Stomach (tissue), 9 donors: Measurements from ENCODE around the gene HELZ. TPM values are rescaled to one million over a fixed set of nuclear protein-coding genes. Genes with fewer than 3 reads are reported as not detected.

Experiments
- DNase-seq, 2 donors: peaks; one replicate each; pipeline versions ENCODE4 v3.0.0 to v3.0.0-alpha.2; 2013 to 2019
- H3K27ac ChIP-seq, 5 donors: fragments of 200-600 bp in 4 of 5; sonication (generic) in 4 of 5; one replicate each; pipeline ENCODE4 v1.5.1; 2013 to 2019; ENCODE audit warnings: mild to moderate bottlenecking in 1 of 5, moderate library complexity in 1 of 5
- H3K27me3 ChIP-seq, 3 donors: fragments of 200-600 bp; sonication (generic); one replicate each; pipeline ENCODE4 v1.5.1; 2017 to 2019; ENCODE audit warnings: mixed run types in 1 of 3
- H3K36me3 ChIP-seq, 4 donors: fragments of 200-600 bp; sonication (generic); 1 replicate in 3 of 4; 2 replicates in 1 of 4; pipeline ENCODE4 v1.5.1; 2016 to 2019
- H3K4me1 ChIP-seq, 4 donors: fragments of 200-600 bp; sonication (generic); one replicate each; pipeline ENCODE4 v1.5.1; 2016 to 2019
- H3K4me3 ChIP-seq, 4 donors: fragments of 200-600 bp; sonication (generic) in 3 of 4; one replicate each; pipeline ENCODE4 v1.5.1; 2016 to 2019; ENCODE audit warnings: mild to moderate bottlenecking in 1 of 4
- H3K9me3 ChIP-seq, 4 donors: fragments of 200-600 bp; sonication (generic); one replicate each; pipeline ENCODE4 v1.5.1; 2016 to 2019
- EP300 ChIP-seq: sonication (generic); formaldehyde crosslinking; IDR thresholded peaks from one replicate; pipeline ENCODE4 v1.6.1; 2017; ENCODE audit warnings: antibody characterized with exemption
- POLR2A ChIP-seq, 4 donors: fragments of 450-650 bp; IDR thresholded peaks; one replicate each; pipeline ENCODE4 v1.6.1; 2016; ENCODE audit warnings: antibody characterized with exemption in 4 of 4, control low read depth in 2 of 4, mild to moderate bottlenecking in 1 of 4, moderate library complexity in 1 of 4
- POLR2AphosphoS5 ChIP-seq, 3 donors: sonication (generic); formaldehyde crosslinking; IDR thresholded peaks; one replicate each; pipeline ENCODE4 v1.6.1; 2016; ENCODE audit warnings: antibody characterized with exemption in 3 of 3
- WGBS, 5 donors: extraction: QIAGEN DNeasy Blood & Tissue Kit in 3 of 5; methylation state at CpG; one replicate each; pipeline versions ENCODE4 v1.1.5 to v1.1.7; 2013 to 2018; 5-methylcytosine and 5-hydroxymethylcytosine counted together
- intact Hi-C: fragments of 100-400 bp; cut with DNase I; formaldehyde crosslinking; loops from one replicate; pipeline ENCODE4 v1.15.1; 2023; ENCODE audit warnings: low total_unique reads
- polyA plus RNA-seq, 3 donors: library from polyadenylated mRNA; stranded (reverse); fragments of 200-250 nt; gene quantifications; one replicate each; pipeline ENCODE4 v1.2.3, GENCODE V29; 2013
- total RNA-seq, 5 donors: library from RNA; depleted of rRNA; stranded (reverse); fragments of >200 nt; gene quantifications; one replicate each; pipeline versions ENCODE4 v1.1.0 to v1.2.3, GENCODE V29; 2014 to 2016
- TF ChIP-seq, protein P1 (sequence below), 7 experiments: fragments of 450-650 bp in 4 of 7; fragments of 200-600 bp in 3 of 7; sonication (generic) in 3 of 7; IDR thresholded peaks; one replicate each; pipeline ENCODE4 v1.5.1; 2016 to 2019; ENCODE audit warnings: antibody characterized with exemption in 7 of 7, control low read depth in 2 of 7, mild to moderate bottlenecking in 1 of 7
- donor health status: healthy with polysubstance abuse.
- donor health status: Bipolar disorder and iron deficiency.
- donor health status: healthy.

The HELZ gene
- total and polyA plus RNA-seq, 8 donors = 2.1 to 218 (median 40.4) TPM

GRCh38 chr17:67229109-67229955 is 15.7 kb downstream of the HELZ start:
- no peak for DNase-seq
- peaks cover 0 to 40% (median 15%) of the 10 kb centered on the region in 4 donors for H3K4me1 ChIP-seq
- H3K9me3 ChIP-seq = no peaks in the 10 kb centered on the region
- no peak for TF ChIP-seq POLR2AphosphoS5 (IDR thresholded peaks at IDR 0.05)
- TF ChIP-seq, protein P1, sequence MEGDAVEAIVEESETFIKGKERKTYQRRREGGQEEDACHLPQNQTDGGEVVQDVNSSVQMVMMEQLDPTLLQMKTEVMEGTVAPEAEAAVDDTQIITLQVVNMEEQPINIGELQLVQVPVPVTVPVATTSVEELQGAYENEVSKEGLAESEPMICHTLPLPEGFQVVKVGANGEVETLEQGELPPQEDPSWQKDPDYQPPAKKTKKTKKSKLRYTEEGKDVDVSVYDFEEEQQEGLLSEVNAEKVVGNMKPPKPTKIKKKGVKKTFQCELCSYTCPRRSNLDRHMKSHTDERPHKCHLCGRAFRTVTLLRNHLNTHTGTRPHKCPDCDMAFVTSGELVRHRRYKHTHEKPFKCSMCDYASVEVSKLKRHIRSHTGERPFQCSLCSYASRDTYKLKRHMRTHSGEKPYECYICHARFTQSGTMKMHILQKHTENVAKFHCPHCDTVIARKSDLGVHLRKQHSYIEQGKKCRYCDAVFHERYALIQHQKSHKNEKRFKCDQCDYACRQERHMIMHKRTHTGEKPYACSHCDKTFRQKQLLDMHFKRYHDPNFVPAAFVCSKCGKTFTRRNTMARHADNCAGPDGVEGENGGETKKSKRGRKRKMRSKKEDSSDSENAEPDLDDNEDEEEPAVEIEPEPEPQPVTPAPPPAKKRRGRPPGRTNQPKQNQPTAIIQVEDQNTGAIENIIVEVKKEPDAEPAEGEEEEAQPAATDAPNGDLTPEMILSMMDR (IDR thresholded peaks at IDR 0.05) = no peak
- TF ChIP-seq POLR2A (IDR thresholded peaks at IDR 0.05) = no peak
- TF ChIP-seq EP300 = no peak
- no peak overlapping the region for H3K4me3 ChIP-seq
- no peaks in the 10 kb centered on the region for H3K27me3 ChIP-seq
- 65 to 84% (median 74%) methylated on average over 5 of the region's 5 CpGs for WGBS, 5 donors
- intact Hi-C loops = no loop called here
- no peak overlapping the region for H3K27ac ChIP-seq
- peaks cover 0 to 41% (median 30%) of the 10 kb centered on the region in 4 donors for H3K36me3 ChIP-seq

DNA sequence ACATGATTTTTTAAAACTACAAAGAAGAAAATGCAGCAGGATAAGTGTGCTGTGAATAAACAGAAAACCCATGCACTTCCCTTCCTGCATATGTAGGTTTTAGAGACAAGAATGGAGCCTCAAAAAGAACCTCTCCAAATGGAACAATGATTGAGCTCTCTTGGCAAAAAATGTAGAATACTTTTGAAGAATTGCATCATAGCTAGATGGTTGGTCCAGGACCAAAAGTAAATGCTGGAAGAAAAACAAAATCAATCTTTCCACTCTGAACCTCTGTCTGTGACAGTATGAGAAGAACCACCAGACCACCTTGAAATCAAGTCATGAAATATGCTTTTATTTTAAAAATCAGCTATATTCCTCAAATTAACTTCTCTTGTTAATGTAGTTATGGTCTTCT is 17.5 kb downstream of the HELZ start:
- Histone ChIP-seq H3K27ac (no peak overlapping the region), H3K9me3 (no peaks in the 10 kb centered on the region), H3K4me3 (no peak overlapping the region), H3K4me1 (peaks cover 0 to 51% (median 15%) of the 10 kb centered on the region in 4 donors), H3K36me3 (peaks cover 0 to 26% (median 17%) of the 10 kb centered on the region in 4 donors), H3K27me3 (no peaks in the 10 kb centered on the region)
- TF ChIP-seq POLR2A (IDR thresholded peaks at IDR 0.05) (no peak), POLR2AphosphoS5 (IDR thresholded peaks at IDR 0.05) (no peak), EP300 (no peak)
- TF ChIP-seq, protein P1 (IDR thresholded peaks at IDR 0.05) = no peak
- no peak for DNase-seq
- intact Hi-C loops = no loop called here

GRCh38 chr17:67225316-67225715 is 19.7 kb downstream of the HELZ start:
- Histone ChIP-seq H3K36me3 (peaks cover 0 to 13% (median 9%) of the 10 kb centered on the region in 4 donors), H3K9me3 (no peaks in the 10 kb centered on the region), H3K4me3 (no peak overlapping the region), H3K4me1 (peaks cover 6 to 71% (median 25%) of the 10 kb centered on the region in 4 donors), H3K27me3 (no peaks in the 10 kb centered on the region), H3K27ac (no peak overlapping the region)
- WGBS, 5 donors = 77 to 91% (median 87%) methylated on average over 4 of the region's 4 CpGs
- no peak for TF ChIP-seq POLR2A (IDR thresholded peaks at IDR 0.05)
- TF ChIP-seq, protein P1 (IDR thresholded peaks at IDR 0.05) = no peak
- TF ChIP-seq EP300 = no peak
- no peak for TF ChIP-seq POLR2AphosphoS5 (IDR thresholded peaks at IDR 0.05)
- intact Hi-C loops = no loop called here
- DNase-seq = no peak

DNA sequence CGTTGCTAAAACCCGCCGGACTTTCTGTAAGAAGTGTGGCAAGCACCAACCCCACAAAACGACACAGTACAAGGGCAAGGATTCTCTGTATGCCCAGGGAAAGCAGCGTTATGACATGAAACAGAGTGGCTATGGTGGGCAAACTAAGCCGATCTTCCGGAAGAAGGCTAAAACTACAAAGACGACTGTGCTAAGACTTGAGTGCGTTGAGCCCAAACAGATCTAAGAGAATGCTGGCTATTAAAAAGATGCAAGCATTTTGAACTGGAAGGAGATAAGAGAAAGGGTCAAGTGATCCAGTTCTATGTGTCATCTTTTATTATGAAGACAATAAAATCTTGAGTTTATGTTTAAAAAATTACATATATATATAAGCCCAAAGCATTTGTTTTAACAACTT is 20.3 kb downstream of the HELZ start:
- no peak for DNase-seq
- peaks cover 6 to 75% (median 28%) of the 10 kb centered on the region in 4 donors for H3K4me1 ChIP-seq
- no peak overlapping the region for H3K27ac ChIP-seq
- H3K9me3 ChIP-seq = no peaks in the 10 kb centered on the region
- WGBS, 5 donors = 92 to 97% (median 95%) methylated on average over 9 of the region's 9 CpGs
- H3K36me3 ChIP-seq = peaks cover 0 to 10% (median 7%) of the 10 kb centered on the region in 4 donors
- no peaks in the 10 kb centered on the region for H3K27me3 ChIP-seq
- TF ChIP-seq POLR2A (IDR thresholded peaks at IDR 0.05) = no peak
- TF ChIP-seq EP300 = no peak
- no peak for TF ChIP-seq POLR2AphosphoS5 (IDR thresholded peaks at IDR 0.05)
- TF ChIP-seq, protein P1 (IDR thresholded peaks at IDR 0.05) = no peak
- intact Hi-C loops = no loop called here
- no peak overlapping the region for H3K4me3 ChIP-seq
